ENCODE measurements around the gene COX8C.
"Not testable (repeated sequence)": the region's sequence is repeated elsewhere in the genome, so short reads cannot be mapped to it uniquely, and the experiment has no call there.

Gene COX8C

DNA sequence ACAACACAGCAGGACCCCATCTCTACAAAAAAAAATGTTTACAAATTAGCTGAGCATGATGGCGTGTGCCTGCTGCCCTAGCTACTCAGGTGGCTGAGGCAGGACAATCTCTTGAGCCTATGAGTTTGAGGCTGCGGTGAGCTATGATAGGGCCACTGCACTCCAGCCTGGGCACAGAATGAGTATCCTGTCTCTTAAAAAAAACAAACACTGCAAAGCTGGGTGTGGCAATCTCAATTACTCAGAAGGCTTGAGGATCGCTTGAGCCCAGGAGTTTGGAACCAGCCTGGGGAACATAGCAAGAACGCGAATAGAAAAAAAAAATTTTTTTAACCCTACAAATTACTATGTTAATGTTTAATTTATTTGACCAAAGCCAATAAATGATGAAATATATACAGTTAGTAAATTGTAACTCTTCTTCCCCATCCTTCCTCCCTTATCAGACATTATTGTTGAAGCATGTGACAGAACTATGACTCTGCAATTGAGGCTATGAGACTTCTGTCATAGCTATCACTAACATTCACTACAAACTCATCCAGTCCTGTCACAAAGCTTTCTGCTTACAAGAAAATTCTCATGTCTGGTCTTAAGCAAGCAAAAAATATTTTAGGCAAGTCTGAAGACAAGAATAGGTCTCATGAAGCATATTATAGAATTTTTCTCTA, 23.9 kb upstream of the COX8C start:
- no peak for DNase-seq

DNA sequence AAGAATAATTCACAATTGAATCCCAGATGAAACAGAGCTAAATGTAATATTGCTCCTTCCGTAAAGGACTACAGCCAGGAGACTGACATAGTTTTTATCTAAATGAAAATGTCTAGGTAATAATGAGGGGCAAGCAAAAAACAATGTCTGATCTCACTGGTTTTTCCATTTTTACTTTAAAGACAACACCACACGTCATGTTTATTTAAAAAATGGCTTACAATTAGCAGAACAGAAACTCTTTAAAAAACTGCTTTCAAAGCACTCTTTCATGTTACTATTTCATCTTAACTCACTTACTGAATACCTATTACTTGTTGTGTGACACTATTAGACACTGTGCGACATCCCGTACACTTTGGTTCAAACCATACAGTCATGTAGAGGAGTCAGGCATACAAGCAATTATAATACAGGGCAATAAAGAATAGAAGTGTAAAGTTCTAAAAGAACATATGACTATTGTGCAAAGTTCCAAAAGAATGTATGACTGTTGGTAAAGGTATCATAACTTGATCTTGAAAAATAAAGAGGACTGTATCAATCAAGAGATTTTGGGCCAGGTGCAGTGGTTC, 23.3 kb upstream of the COX8C start:
- no peak for DNase-seq

DNA sequence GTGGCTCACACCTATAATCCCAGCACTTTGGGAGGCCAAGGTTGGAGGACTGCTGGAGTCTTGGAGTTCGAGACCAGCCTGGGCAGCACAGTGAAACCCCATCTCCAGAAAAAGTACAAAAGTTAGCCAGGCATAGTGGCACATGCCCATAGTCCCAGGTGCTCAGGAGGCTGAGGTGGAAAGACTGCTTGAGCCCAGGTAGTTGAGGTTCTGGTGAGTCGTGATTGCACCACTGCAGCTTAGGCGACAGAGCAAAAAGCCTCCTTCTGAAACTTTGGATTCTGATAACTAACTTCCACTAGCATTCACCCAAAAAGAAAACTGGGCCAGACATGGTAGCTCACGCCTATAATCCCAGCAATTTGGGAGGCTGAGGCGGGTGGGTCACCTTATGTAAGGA, 20.8 kb upstream of the COX8C start:
- DNase-seq = no peak

DNA sequence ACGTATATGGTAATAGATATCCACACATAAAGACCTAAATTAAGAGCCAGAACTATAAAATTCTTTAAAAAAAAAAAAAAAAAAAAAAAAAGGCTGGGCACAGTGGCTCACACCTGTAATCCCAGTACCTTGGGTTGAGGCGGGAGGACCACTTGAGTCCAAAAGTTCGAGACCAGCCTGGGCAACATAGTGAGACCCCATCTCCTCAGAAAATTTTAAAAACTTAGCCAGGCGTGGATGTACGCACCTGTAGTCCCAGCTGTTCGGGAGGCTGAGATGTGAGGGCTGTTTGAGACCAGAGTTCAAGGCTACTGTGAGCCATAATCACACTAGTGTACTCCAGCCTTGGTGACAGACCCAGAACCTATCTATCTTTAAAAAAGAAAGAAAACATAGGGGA, 18.4 kb upstream of the COX8C start:
- no peak for DNase-seq

DNA sequence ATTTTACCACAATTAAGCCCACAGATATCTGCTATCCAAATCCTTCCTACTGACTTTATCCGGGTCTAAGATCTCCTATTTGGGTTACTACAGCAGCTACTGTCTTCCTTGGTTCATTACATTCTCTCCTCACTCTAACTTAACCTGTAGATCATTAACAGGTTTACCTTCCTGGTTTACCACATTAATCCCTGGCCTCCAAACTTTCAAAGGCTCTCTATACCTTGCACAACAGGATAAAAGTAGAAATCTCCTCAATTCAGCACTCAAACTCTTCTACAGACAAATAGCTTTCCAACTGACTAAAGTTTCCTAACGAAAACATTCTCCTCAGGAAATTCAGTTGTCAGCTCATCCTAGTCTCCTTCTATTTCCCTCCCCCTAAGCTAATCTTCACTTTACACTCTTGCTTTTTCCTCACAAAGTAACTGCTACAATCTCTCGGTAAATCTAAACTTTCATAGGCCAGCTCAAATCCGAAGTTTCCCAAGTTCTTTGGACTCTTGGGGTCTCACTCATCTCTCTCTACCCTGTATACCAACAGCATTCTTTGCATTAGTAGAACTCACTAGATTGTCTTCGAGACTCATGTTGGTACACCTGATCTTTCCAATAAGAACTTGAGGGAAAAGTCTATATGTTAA, 16.9 kb upstream of the COX8C start:
- DNase-seq = no peak

DNA sequence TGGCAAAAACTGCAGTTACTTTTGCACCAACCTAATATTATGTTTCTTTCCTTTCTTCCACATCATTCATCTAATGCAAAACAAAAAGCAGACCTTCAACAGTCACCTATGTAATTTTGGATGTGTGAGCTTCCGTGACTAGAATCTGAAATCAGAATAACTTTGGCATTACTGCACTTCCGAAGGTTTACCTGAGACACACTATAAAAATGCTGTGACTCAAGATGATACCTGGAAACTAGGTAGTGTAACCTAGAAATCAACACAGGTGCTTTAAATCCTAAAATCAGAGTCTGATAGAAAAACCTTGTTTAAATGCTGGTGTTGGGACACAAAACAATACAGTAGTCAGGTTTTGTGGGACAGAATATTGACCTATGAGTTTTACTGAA, 16.4 kb upstream of the COX8C start:
- DNase-seq = no peak

DNA sequence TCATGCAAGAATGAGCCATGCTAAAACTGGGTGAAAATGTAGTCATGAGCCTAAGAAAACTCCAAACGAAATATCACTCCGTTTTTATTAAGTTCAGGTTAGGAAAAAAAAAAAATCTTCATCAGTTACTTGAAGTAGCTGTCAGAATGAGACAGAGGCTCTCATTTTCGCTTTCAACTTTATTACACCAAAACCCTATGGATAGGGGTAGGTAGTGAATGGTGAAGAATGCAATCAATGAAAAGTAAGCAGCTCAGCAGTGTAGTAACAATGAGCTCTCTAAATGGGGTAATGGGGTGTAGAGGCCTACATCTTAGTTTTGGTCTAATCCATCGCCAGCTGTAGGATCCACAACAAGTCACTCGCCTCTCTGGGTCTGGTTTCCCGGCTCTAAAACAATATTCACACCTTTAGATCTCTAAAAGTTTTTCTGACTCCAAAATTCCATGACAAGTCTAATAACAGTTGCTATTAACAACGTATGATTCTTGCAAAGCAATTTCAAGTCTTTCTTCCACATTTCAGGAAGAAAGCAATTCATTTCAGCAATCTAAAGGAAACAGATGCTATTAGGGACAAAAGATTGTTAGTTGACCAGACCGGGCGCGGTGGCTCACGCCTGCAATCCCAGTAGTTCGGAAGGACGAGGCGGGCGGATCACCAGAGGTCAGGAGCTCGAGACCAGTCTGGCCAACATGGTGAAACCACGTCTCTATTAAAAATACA, 15.8 kb upstream of the COX8C start:
- DNase-seq = no peak

DNA sequence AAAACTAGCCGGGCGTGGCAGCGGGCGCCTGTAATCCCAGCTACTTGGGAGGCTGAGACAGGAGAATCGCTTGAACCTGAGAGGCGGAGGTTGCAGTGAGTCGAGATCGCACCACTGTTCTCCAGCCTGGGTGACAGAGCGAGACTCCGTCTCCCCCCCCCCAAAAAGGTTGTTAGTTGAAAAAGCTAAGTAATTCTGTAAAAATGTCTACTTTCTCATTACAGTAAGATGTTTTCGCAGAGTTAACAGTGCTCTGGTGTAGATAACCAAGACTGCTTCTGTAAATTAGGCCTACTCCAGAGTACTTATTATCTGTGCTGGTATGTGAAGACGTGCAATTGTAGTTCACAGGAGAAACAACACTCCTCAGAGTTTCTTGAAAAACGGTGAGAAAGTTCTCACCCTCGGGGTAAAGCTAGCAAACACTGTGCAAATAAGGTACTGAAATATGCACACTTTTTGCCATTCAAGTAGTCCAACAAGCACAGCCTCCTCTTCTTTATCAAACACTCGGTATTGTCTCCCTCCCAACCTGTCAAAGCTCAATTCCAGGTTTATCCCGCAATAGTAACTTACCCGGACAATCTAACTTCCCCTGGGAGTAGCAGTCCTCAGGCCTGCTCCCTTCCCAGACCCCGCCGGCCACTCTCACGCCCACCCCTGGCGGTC, 15.1 kb upstream of the COX8C start:
- DNase-seq = no peak

DNA sequence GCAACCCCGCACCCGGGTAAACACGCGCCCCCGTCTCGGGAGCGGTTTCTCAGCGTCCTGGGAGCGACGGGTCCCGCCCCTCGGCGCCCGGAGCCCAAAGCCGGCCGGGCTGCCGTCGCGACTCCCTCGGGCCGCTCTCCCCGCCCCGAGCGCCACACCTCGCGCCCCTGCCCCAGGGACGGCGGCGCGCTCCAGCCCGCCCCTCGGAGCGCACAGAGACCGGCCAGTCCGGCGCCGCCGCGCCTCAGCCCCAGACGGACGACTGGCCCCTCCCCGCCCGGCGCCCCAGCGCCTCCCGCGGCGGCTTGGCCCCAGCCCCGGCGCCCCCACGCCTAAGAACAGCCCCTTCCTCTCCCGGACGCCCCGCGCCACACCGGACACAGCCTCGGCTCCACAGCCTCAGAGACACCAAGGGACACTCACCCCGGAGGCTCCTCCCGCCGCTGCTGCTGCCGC, 14.6 kb upstream of the COX8C start:
- DNase-seq = peak; percentile 39

DNA sequence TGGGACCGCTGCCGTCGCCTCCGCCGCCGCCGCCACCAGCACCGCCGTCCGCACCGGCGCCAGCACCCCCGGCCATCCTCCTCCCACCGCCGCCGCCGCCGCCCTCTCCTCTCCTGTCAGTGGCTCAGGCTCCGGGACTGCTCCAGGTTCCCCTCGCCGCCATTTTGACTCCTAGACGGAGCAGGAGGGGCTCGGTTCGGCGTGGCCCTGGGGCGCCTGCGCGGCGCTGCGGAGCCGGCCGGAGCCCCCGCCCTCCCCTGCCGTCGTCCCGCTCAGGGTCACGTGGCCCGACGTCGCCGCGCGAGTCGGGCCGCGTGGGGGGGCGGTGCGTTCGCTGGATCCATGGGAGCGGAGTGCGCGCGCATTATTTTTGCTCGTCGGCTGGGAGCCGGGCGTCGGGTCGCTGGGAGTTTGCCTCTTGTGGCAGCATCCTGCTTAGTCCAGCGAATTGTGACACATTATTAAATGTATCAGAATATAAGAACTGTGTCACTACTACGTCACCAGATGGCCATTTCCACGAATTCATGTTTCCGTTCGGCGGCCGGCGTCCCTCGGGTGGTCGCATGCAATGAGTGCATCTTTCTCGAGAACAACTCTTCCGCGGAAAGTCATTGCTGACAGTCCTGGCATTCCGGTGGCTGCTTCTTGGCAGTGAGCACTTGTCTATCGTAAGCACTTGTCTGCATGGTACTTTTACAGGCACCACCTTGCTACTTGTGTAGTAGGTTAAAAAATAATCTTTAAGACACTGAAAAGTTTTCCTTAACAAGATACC, 13.9 kb upstream of the COX8C start, which contains the start of gene BTBD7:
Gene BTBD7, minus strand, starts transcription at position 184 of the 778 bp plus-strand sequence. CDS start 36,985 bp downstream, outside the sequence.
- DNase-seq = peak; percentile 97

DNA sequence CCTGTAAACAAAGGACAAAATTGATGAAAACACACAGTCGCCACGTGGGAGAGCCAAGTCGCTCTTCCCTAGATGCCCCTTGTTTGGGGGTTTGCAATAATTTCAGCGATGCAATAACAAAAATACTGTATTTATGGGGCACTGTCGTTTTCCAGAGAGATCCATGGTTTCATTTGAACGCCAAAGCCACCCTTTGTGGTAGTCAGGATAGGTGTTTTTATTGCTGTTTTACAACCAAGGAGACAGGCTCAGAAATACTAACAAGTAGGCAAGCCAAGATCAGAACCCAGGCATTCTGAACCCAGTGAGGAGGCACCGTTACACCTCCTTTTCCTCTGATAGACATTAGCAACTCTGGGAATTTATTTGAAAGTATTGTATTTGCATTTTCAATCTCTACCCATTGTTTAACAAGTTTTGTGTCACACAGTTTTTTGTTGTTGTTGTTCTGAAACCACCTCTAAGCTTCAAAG, 13.3 kb upstream of the COX8C start:
- DNase-seq = no peak

DNA sequence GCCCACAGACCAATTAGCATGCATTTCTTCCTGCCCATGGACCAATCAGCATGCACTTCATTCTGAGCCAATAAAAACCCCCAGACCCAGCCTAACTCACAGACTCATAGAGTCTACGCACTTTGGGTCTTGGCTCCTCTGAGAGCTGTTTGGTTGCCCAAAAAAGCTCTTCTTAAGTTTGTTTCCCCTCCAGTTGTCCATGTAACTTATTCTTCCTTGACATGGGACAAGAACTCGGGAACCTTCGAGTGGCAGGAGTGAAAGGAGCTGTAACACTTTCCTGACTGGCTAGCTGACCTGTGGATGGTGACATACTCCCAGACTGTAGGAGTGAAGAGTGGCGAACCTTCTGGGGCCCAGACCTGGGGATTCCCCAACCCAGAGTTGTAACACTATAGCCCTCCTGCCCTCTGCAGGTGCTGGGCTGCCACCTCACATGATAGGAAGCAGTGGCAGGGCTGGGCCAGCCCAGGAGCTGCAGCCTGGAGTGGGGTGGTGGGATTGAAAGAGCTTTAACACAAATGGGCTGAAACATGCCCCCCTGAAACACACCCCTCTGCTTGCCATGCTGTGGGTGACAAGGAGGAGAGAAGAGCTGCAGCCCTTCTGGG, 9.7 kb upstream of the COX8C start:
- DNase-seq = no peak

DNA sequence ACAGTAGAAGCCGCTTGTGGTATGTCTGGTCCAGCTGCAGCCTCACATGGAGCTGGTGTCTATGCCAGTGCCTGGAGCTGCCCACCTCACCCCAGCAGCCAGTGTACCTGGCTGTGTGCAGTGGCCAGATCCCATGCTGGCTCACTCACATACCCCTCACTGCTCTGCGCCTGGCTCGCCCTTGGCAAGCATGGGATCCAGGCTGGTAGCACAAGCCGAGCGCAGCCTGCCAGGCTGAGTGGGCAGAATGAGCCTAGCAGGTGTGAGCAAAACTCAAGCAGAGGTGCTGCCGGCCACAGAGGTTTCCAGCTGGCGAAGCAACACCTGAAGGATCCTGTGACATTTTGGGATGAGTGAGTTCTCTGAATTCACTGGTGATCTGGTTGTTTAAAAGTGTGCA, 9.1 kb upstream of the COX8C start:
- no peak for DNase-seq

DNA sequence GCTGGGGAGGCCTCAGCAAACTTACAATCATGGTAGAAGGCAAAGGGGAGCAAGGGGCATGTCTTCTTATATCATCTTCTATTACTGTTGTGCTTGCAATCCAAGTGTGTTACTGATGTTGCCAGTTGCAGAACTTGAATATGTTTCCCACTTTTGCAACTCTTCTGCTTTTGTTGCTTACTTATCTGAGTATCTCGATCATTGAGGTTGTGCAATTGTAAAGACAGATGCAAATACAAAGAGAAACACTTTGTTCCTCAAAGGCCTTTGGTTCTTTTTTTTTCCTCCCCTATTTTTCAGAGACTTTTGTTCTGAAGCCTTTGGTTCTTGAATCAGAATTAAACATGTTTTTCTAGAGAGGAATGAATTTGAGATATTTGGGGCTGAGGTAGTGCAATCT, 3.7 kb upstream of the COX8C start:
- DNase-seq = no peak

DNA sequence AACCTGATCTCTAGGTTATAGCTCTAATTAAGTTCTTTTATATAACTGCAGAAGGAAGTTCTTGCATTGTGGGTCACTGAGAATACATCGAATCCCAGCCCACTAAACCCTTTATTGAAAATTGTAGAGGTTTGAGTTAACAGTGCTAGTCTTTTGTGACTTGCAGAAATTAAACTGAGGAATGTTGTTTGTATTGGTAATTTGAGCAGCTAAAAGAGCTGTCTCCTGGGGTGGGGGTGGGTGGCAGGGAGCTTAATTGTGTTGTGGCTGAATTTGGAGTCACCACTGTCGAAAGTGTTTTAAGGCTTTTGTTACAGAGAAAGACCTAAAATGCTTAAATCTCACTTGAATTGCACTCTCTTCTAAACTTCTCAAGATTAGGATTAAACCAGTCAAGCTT, 3.2 kb upstream of the COX8C start:
- DNase-seq = no peak

DNA sequence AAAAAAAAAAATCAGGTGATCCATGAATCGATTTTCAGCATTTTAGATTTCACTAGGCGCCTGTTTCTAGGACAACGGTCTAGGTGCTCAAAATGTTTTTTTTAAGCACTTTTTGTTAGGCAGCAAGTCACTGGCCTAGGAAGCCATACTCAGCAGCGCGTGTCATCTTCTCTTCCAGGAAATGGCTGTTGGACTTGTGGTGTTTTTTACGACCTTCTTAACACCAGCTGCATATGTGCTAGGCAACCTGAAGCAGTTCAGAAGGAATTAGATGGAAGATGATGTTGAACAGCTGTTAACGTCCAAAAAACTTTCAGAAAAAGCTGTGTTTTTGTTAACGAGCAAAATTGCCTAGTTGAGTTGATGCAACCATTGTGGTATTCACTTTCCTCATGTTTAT, 868 bp downstream of the COX8C start:
- DNase-seq = no peak

DNA sequence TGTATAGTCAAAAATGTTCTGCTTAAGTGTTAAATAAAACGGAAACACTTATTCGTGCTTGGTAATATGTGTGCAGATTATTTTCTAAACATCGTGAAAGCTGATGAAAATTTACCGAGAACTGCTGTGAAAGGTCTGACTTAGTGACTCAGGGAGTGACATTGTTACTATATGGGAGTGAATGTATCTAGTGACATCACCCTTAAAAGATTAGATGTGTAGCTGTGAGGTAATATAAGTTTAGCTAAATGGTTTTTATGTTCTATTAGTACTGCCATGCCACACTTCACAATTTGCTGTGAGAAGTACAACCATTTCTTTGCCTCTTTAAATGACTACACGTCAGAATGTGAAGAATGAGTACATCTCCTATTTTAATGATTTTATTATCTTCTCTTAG, 1.3 kb downstream of the COX8C start:
- no peak for DNase-seq

DNA sequence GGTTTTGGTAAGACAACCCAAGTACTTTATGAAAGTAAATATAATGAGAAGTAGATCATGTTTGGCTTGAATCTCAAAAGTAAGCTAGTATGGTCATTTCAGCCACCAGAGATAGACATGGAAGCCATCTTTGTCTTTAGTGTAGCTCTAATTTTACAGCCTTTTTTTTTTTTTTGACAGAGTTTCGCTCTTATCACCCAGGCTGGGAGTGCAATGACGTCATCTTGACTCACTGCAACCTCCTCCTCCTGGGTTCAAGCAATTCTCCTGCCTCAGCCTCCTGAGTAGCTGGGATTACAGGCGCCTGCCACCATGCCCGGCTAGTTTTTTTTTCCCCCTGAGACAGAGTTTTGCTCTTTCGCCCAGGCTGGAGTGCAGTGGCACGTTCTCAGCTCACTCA, 7.9 kb downstream of the COX8C start:
- DNase-seq = not testable (repeated sequence)

DNA sequence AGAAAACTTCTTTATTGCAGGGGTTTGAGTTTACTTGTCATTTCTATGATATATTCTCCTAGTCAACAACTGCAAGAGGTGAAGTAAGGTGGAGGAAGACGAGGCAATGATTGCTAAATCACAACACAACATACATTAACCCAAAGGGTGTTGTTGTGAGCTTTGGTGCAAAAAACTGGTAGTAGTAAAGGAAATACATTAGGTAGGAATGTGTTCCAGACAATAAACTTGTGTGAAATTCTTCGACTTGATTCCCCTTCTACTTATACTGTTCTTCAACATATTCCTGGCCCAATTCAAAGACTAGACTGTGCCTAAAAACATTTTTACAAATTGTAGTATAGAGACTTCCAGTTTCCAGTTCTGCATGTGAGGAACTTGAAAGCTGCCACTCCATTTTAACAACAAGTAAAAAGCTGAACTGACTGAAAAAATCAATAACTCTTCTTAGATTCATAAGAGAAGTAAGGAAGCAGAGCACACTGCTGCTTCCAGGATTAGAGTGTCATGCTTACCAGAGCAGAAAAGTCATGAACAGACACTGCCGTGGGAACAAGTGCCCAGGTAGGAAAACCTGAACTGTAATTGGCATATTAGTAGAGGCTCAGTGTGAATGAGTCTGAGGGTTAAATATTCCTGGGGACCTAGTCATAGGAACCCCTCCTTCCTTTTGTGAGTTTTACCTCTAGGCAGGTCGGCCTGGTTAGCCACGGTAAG, 22.2 kb downstream of the COX8C start:
- DNase-seq = no peak

DNA sequence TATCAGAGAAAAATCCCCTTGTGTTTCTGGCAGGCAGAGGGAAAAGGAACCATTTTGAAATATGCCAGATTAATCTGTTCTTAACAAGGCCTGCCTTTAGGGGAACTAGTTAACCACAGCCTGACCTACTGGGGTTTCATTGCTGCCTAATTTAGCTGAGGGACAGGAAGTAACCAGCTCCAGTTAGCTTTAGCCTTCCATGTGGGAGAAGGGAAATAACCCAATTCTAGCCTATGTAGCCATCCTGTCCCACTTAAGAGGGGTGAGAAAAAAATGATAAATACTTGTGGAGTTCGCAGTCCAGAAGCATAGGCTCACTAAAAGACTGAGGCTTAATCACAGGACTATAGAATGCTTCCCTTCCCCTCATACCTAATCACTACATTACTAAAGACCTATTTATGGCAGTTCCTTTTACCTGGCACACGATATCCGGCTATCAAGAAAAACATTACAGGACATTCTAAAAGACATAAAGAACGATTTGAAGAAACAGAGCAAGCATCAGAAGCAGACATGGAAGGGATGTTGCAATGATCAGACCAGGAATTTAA, 22.8 kb downstream of the COX8C start:
- no peak for DNase-seq

DNA sequence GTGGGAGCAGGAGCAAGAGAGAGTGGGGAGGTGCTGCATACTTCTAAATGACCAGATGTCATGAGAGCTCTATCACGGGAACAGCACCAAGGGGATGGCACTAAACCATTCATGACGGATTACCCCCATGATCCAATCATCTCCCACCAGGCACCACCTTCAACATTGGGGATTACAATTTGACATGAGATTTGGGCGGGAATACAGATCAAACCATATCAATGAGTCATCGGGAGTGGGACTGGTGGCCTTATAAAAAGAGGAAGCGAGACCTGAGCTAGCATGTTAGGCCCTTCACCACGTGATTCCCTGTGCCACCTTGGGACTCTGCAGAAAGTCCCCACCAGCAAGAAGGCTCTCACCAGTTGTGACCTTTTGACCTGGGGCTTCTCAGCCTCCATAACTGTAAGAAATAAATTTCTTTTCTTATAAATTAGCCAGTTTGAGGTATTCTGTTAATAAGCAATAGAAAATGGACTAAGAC, 28.7 kb downstream of the COX8C start:
- DNase-seq = no peak

Data from NCI-H345 (cell line).